HL-60 (cell line): Measurements from ENCODE around the gene TSKS.

Experiments
- GABPA ChIP-seq: IDR thresholded peaks from 2 replicates; pipeline ENCODE4 v1.6.1; 2012; ENCODE audit warnings: low read depth
- POLR2AphosphoS5 ChIP-seq: IDR thresholded peaks from 2 replicates; pipeline ENCODE4 v1.6.1; 2012; ENCODE audit warnings: low read depth
- REST ChIP-seq: IDR thresholded peaks from 2 replicates; pipeline ENCODE4 v1.6.1; 2012; ENCODE audit warnings: low read depth; ENCODE audit not compliant: insufficient replicate concordance
- TF ChIP-seq, protein P1 (sequence below): IDR thresholded peaks from one replicate; pipeline ENCODE4 v1.5.1; 2011; ENCODE audit warnings: low read length, control low read depth, inconsistent platforms; ENCODE audit not compliant: insufficient read depth

GRCh38 chr19:49774969-49775368 is 11.9 kb upstream of the TSKS start:
- TF ChIP-seq REST: no peak
- TF ChIP-seq, protein P1, sequence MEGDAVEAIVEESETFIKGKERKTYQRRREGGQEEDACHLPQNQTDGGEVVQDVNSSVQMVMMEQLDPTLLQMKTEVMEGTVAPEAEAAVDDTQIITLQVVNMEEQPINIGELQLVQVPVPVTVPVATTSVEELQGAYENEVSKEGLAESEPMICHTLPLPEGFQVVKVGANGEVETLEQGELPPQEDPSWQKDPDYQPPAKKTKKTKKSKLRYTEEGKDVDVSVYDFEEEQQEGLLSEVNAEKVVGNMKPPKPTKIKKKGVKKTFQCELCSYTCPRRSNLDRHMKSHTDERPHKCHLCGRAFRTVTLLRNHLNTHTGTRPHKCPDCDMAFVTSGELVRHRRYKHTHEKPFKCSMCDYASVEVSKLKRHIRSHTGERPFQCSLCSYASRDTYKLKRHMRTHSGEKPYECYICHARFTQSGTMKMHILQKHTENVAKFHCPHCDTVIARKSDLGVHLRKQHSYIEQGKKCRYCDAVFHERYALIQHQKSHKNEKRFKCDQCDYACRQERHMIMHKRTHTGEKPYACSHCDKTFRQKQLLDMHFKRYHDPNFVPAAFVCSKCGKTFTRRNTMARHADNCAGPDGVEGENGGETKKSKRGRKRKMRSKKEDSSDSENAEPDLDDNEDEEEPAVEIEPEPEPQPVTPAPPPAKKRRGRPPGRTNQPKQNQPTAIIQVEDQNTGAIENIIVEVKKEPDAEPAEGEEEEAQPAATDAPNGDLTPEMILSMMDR: no peak
- no peak for TF ChIP-seq POLR2AphosphoS5
- TF ChIP-seq GABPA: no peak
